H1 (cell line): ENCODE measurements around the gene AKIRIN1. TPM values are rescaled to one million over a fixed set of nuclear protein-coding genes. Genes with fewer than 3 reads are reported as not detected.

Experiments
- ASH2L ChIP-seq: fragments of 200-600, 300-600 bp; sonication (generic); IDR thresholded peaks from one replicate; pipeline ENCODE4 v1.7.1; 2017; ENCODE audit warnings: low read length
- BRCA1 ChIP-seq: IDR thresholded peaks from 2 replicates; pipeline ENCODE4 v1.6.1; 2012; ENCODE audit warnings: low read depth, low read length, improper control_type of control experiment
- CBX5 ChIP-seq: fragments of 300-800, 300-1000 bp; sonication (generic); IDR thresholded peaks from 2 replicates; pipeline ENCODE4 v1.7.1; 2016; ENCODE audit warnings: antibody characterized with exemption, low read length, low read depth
- EP300 ChIP-seq, 2 experiments: IDR thresholded peaks; 1 replicate in 1 of 2; 2 replicates in 1 of 2; pipeline ENCODE4 v1.6.1; 2011 to 2012; ENCODE audit warnings: low read depth in 2 of 2, low read length in 2 of 2, mild to moderate bottlenecking in 2 of 2, borderline replicate concordance in 1 of 2, inconsistent platforms in 1 of 2, moderate library complexity in 1 of 2
- EZH2 ChIP-seq: fragments of 200-600 bp; sonication (generic); IDR thresholded peaks from 2 replicates; pipeline ENCODE4 v1.7.1; 2012; ENCODE audit warnings: low read depth, mild to moderate bottlenecking, moderate library complexity, low read length, inconsistent platforms; ENCODE audit not compliant: severe bottlenecking
- FOSL1 ChIP-seq: IDR thresholded peaks from 2 replicates; pipeline ENCODE4 v1.6.1; 2011; ENCODE audit warnings: mild to moderate bottlenecking, low read depth, low read length, moderate library complexity; ENCODE audit not compliant: insufficient read depth
- KDM4A ChIP-seq: IDR thresholded peaks from one replicate; pipeline ENCODE4 v1.7.1; 2012; ENCODE audit warnings: low read depth, mild to moderate bottlenecking, moderate library complexity, low read length, inconsistent platforms; ENCODE audit not compliant: severe bottlenecking
- NANOG ChIP-seq: IDR thresholded peaks from 2 replicates; pipeline ENCODE4 v1.6.1; 2011; ENCODE audit warnings: low read length, low read depth, mild to moderate bottlenecking, inconsistent platforms; ENCODE audit not compliant: insufficient read depth, poor library complexity, severe bottlenecking
- NRF1 ChIP-seq: IDR thresholded peaks from 2 replicates; pipeline ENCODE4 v1.6.1; 2011; ENCODE audit warnings: mild to moderate bottlenecking, low read depth, low read length, improper control_type of control experiment
- POLR2AphosphoS5 ChIP-seq: IDR thresholded peaks from 2 replicates; pipeline ENCODE4 v1.6.1; 2011; ENCODE audit warnings: low read depth, low read length
- POU5F1 ChIP-seq: IDR thresholded peaks from 2 replicates; pipeline ENCODE4 v1.6.1; 2011; ENCODE audit warnings: low read depth, mild to moderate bottlenecking, low read length, moderate library complexity
- RAD21 ChIP-seq, 2 experiments: IDR thresholded peaks in 1 of 2; conservative IDR thresholded peaks in 1 of 2; 2 replicates each; pipeline ENCODE4 v1.6.1; 2011; ENCODE audit warnings: low read depth in 2 of 2, low read length in 2 of 2, improper control_type of control experiment in 1 of 2, inconsistent platforms in 1 of 2, mild to moderate bottlenecking in 1 of 2, moderate library complexity in 1 of 2
- SP1 ChIP-seq: IDR thresholded peaks from 2 replicates; pipeline ENCODE4 v1.6.1; 2011; ENCODE audit warnings: low read depth, low read length
- SP4 ChIP-seq: IDR thresholded peaks from 2 replicates; pipeline ENCODE4 v1.6.1; 2012; ENCODE audit warnings: low read length, inconsistent platforms
- SRF ChIP-seq: IDR thresholded peaks from 2 replicates; pipeline ENCODE4 v1.6.1; 2011; ENCODE audit warnings: mild to moderate bottlenecking, low read depth, low read length, moderate library complexity
- SUZ12 ChIP-seq: fragments of 200-600 bp; sonication (generic); IDR thresholded peaks from 2 replicates; pipeline ENCODE4 v1.6.1; 2012; ENCODE audit warnings: mild to moderate bottlenecking, inconsistent platforms, low read length, moderate library complexity, mixed read lengths
- TAF7 ChIP-seq: optimal IDR thresholded peaks from 2 replicates; pipeline ENCODE3; 2011; ENCODE audit warnings: low read depth, mild to moderate bottlenecking, inconsistent platforms, low read length, moderate library complexity, borderline replicate concordance
- TBP ChIP-seq: IDR thresholded peaks from 2 replicates; pipeline ENCODE4 v1.6.1; 2011; ENCODE audit warnings: low read depth, low read length, improper control_type of control experiment
- TEAD4 ChIP-seq: IDR thresholded peaks from 2 replicates; pipeline ENCODE4 v1.6.1; 2012; ENCODE audit warnings: low read depth, low read length, inconsistent platforms, mixed read lengths
- ZNF274 ChIP-seq: IDR thresholded peaks from 2 replicates; pipeline ENCODE4 v1.7.0; 2012; ENCODE audit warnings: low read length, borderline replicate concordance; ENCODE audit errors: extremely low read depth
- polyA plus RNA-seq, 7 experiments: library from polyadenylated mRNA; depleted of rRNA in 3 of 7; stranded (reverse) in 5 of 7; unstranded in 2 of 7; fragments of >200 nt in 5 of 7; fragments of 200-250 nt in 2 of 7; gene quantifications; 1 replicate in 5 of 7; 2 replicates in 1 of 7; 4 replicates in 1 of 7; pipeline versions ENCODE4 v1.2.1 to v1.2.3, GENCODE V29; 2011 to 2013; ENCODE audit warnings: missing spikeins in 2 of 7, mixed read lengths in 2 of 7
- total RNA-seq: library from RNA; stranded (reverse); fragmentation: NEBNext Ultra II Directional; extraction: Animal tissue kit (Norgen Biotek cat#: 25700); gene quantifications from 2 replicates; pipeline ENCODE4 v1.2.1, GENCODE V29; 2021
- TF ChIP-seq, protein P1 (sequence below): IDR thresholded peaks from 2 replicates; pipeline ENCODE4 v1.6.1; 2012; ENCODE audit warnings: inconsistent platforms
- TF ChIP-seq, protein P2 (sequence below): IDR thresholded peaks from 2 replicates; pipeline ENCODE4 v1.6.1; 2011; ENCODE audit warnings: low read length, improper control_type of control experiment

Gene AKIRIN1
- total and polyA plus RNA-seq, 2 of the 8 experiments (the other 6 are each of a cell fraction or from before 2014, with no cell fraction given) = 148 to 236 TPM

DNA sequence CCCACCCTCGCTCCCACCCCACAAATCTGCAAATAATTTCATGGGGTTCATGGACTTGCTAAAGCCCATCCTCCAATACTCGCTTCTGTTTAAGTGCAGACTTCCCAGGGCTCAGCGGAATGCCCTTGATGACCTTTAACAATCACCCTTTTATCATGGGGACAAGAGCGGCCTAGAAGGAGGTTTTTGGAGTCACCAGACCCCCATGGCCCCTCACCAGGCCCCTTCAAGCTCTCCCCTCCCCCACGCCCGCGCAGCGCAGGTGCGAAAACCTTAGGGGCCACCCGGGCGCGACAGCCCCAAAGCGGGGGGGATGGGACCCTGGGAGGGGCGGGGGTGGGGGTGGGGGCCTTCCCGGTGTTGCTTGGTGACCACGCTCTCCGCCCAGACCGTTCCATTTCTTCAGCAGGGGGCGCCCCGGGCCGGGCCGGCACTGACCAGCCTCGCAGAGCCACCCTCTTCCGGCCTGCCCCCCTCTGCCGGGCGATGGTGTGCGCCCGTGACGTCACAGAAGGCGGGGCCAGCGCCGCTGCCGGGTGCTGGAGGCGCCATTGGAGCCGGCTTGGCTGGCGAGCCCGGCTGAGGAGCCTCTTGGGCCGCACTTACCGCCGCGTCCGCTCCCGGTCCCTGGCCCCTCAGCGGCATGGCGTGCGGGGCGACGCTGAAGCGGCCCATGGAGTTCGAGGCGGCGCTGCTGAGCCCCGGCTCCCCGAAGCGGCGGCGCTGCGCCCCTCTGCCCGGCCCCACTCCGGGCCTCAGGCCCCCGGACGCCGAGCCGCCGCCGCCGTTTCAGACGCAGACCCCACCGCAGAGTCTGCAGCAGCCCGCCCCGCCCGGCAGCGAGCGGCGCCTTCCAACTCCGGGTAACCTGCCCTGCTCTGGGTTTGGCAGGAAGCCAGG, at the start of gene AKIRIN1 (continued):
- TF ChIP-seq POU5F1 (peak; percentile 81; the same call in 1 of the 2 replicates), NANOG (peak; percentile 96), NRF1 (no peak), SRF (no peak), POLR2AphosphoS5 (peak; percentile 91), KDM4A (peak; percentile 30), SP4 (0 out of 2 replicates have a peak, but pooled peaks have one; percentile 21), TAF7 (peak; percentile 92), EP300 (IDR thresholded peaks at IDR 0.05; ENCODE audit: borderline replicate concordance in 1 of 2, low read depth in 2 of 2, low read length in 2 of 2) (peak in 1 of 2 experiments; percentile 100; a peak in 2 of 3 replicates), BRCA1 (peak; percentile 52; the same call in 1 of the 2 replicates), CBX5 (no peak), FOSL1 (no peak), TBP (peak; percentile 93), SUZ12 (no peak), ZNF274 (no peak), SP1 (peak; percentile 88), ASH2L (peak; percentile 78), TEAD4 (peak; percentile 79), EZH2 (no peak), RAD21 (IDR thresholded peaks at IDR 0.05 in 1 of 2, conservative IDR thresholded peaks at IDR 0.05 in 1 of 2; ENCODE audit: low read depth in 2 of 2, low read length in 2 of 2) (peak in 1 of 2 experiments; percentile 25; a peak in 2 of 4 replicates)
- TF ChIP-seq, protein P1, sequence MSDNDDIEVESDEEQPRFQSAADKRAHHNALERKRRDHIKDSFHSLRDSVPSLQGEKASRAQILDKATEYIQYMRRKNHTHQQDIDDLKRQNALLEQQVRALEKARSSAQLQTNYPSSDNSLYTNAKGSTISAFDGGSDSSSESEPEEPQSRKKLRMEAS = peak; percentile 82
- TF ChIP-seq, protein P2, sequence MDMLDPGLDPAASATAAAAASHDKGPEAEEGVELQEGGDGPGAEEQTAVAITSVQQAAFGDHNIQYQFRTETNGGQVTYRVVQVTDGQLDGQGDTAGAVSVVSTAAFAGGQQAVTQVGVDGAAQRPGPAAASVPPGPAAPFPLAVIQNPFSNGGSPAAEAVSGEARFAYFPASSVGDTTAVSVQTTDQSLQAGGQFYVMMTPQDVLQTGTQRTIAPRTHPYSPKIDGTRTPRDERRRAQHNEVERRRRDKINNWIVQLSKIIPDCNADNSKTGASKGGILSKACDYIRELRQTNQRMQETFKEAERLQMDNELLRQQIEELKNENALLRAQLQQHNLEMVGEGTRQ = no peak
